Common myeloid progenitor, CD34-positive (primary cell): ENCODE data around the gene IMP4.

Experiments used
- CTCF ChIA-PET: fragments of 350-600 bp; sonication (Branson Sonifier 250); formaldehyde crosslinking; loops from one replicate; lab custom pipeline; 2021; ENCODE audit warnings: antibody characterized with exemption; lab: Charles Lee
- POLR2A ChIA-PET: fragments of 350-600 bp; sonication (Branson Sonifier 250); formaldehyde crosslinking; loops from one replicate; lab custom pipeline; 2021; ENCODE audit warnings: antibody characterized with exemption; lab: Charles Lee
- DNase-seq, 3 donors: peaks; one replicate each; pipeline versions ENCODE4 v3.0.0 to v3.0.0-alpha.2; 2013
- H3K27ac ChIP-seq, 2 experiments: 1 replicate in 1 of 2; 2 replicates in 1 of 2; pipeline ENCODE4 v1.7.0; 2013; ENCODE audit warnings: inconsistent platforms in 2 of 2, low read length in 2 of 2, mild to moderate bottlenecking in 2 of 2, low read depth in 1 of 2, moderate library complexity in 1 of 2; ENCODE audit not compliant: severe bottlenecking in 2 of 2, insufficient read depth in 1 of 2, poor library complexity in 1 of 2
- H3K27me3 ChIP-seq, 5 experiments: replicated peaks in 2 of 5; 1 replicate in 3 of 5; 2 replicates in 2 of 5; pipeline versions ENCODE4 v1.6.1 to v1.7.0; 2013; ENCODE audit warnings: low read length in 4 of 5, mild to moderate bottlenecking in 2 of 5, moderate library complexity in 2 of 5, inconsistent platforms in 1 of 5; ENCODE audit not compliant: insufficient read depth in 5 of 5, control insufficient read depth in 4 of 5
- H3K36me3 ChIP-seq, 4 experiments: 1 replicate in 2 of 4; 2 replicates in 2 of 4; pipeline versions ENCODE4 v1.6.1 to v1.7.0; 2013; ENCODE audit warnings: low read length in 3 of 4, control low read depth in 1 of 4, mild to moderate bottlenecking in 1 of 4; ENCODE audit not compliant: control insufficient read depth in 4 of 4, insufficient read depth in 4 of 4
- H3K4me1 ChIP-seq, 4 experiments: 1 replicate in 3 of 4; 2 replicates in 1 of 4; pipeline versions ENCODE4 v1.6.1 to v1.7.1; 2013; ENCODE audit warnings: low read length in 3 of 4, mild to moderate bottlenecking in 3 of 4, control low read depth in 1 of 4, inconsistent platforms in 1 of 4, moderate library complexity in 1 of 4; ENCODE audit not compliant: control insufficient read depth in 4 of 4, insufficient read depth in 4 of 4; ENCODE audit errors: control extremely low read depth in 1 of 4
- H3K4me3 ChIP-seq, 7 experiments: 1 replicate in 4 of 7; 2 replicates in 3 of 7; pipeline versions ENCODE4 v1.5.1 to v1.7.0; 2013; ENCODE audit warnings: mild to moderate bottlenecking in 7 of 7, low read length in 6 of 7, moderate library complexity in 6 of 7, inconsistent platforms in 2 of 7, low read depth in 2 of 7, control low read depth in 1 of 7; ENCODE audit not compliant: insufficient read depth in 4 of 7, control insufficient read depth in 1 of 7; ENCODE audit errors: extremely low read depth in 1 of 7
- H3K9me3 ChIP-seq, 5 experiments: 1 replicate in 4 of 5; 2 replicates in 1 of 5; pipeline versions ENCODE4 v1.6.1 to v1.7.1; 2013; ENCODE audit warnings: low read length in 4 of 5, mild to moderate bottlenecking in 2 of 5, inconsistent platforms in 1 of 5, low read depth in 1 of 5, moderate library complexity in 1 of 5; ENCODE audit not compliant: control insufficient read depth in 4 of 5, insufficient read depth in 2 of 5; ENCODE audit errors: control extremely low read depth in 1 of 5
- WGBS: methylation state at CpG from one replicate; pipeline ENCODE4 v1.1.5; 2013; ENCODE audit not compliant: insufficient coverage; 5-methylcytosine and 5-hydroxymethylcytosine counted together

The IMP4 gene

DNA sequence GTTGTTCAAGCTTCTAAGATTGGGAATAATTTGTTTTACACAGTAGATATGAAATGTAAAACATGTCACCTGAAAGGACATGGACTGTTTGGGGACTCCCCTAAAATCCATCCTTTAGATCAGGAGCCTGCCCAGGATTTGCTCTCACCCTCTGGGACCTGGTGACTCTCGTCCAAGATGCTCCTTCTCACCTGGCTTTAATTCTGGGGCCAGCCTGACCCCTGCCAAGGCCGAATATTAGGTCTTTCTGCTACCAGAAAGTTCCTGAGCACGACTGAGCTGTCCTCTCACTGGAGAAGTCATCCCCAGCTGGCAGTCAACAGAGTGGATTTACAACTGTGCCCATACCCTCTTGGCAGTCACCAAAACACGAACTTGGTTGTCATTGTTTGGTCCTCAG, 38.4 kb downstream of the IMP4 start:
- H3K4me1 ChIP-seq = peaks cover 0 to 11% (median 3%) of the 10 kb centered on the region in 4 experiments
- no peak overlapping the region for H3K27ac ChIP-seq
- WGBS = 98% methylated on average over 4 of the region's 4 CpGs
- DNase-seq = no peak
- no peak overlapping the region for H3K4me3 ChIP-seq
- peaks cover 0 to 6% (median 4%) of the 10 kb centered on the region in 4 experiments for H3K36me3 ChIP-seq
- ChIA-PET POLR2A (no interaction called here), CTCF (no interaction called here)
- no peaks in the 10 kb centered on the region for H3K9me3 ChIP-seq
- no peaks in the 10 kb centered on the region for H3K27me3 ChIP-seq

DNA sequence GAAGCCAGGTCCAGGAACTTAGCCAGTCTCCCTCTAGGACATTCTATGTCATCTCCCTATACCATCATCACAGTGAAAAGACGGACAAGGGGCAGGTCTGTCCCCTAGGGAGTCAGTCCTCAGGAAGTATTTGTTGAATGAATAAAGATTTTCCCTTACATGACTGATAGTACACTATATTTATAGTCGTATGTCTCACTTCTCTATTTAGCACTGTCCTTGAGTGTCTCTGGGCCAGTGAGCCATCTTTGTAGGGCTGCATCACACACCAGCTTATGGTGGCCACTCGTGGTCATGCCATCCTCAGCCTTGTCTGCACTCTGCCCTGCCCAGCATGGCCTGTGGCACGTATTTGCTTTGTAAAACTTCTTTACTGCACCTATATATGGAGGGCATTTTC, 38.9 kb downstream of the IMP4 start:
- H3K4me3 ChIP-seq = no peak overlapping the region
- H3K4me1 ChIP-seq = peaks cover 0 to 11% (median 3%) of the 10 kb centered on the region in 4 experiments
- H3K36me3 ChIP-seq = peaks cover 0 to 5% (median 3%) of the 10 kb centered on the region in 4 experiments
- CTCF ChIA-PET = no interaction called here
- no peaks in the 10 kb centered on the region for H3K9me3 ChIP-seq
- 100% methylated on average over 1 of the region's 4 CpGs for WGBS
- no peak overlapping the region for H3K27ac ChIP-seq
- DNase-seq = no peak
- POLR2A ChIA-PET = no interaction called here
- no peaks in the 10 kb centered on the region for H3K27me3 ChIP-seq

DNA sequence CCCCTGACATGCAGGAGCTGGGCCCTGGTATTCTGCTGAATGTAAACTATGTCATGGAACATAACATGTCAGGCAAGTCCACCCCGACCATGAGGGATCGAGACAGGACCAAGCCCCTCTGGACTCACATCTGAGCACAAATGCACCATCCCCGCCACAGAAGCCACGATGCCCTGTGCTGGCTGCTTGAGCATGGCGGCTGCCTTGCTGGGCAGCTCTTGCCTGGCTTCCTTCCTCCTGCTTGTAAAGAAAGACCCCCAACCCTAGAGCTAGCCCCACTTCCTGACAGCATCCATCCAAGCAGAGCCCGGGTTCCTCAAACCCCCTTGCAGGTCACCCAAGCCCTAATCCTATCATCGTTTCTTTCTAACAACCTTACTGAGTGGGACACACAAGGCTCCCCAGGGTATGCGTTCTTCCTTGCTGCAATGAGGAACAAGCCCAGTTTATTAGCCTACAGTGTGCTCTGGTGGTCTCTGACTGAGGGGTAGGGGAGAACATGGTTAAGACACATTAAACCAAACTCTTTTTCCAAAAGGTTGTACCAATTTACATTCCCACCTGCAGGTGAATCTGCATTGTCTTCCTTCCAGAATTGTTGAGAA, 39.7 kb downstream of the IMP4 start:
- no peak overlapping the region for H3K4me3 ChIP-seq
- CTCF ChIA-PET = no interaction called here
- 96% methylated on average over 5 of the region's 8 CpGs for WGBS
- H3K4me1 ChIP-seq = peaks cover 0 to 11% (median 3%) of the 10 kb centered on the region in 4 experiments
- no peak for DNase-seq
- peaks cover 0 to 2% (median 1%) of the 10 kb centered on the region in 4 experiments for H3K36me3 ChIP-seq
- H3K9me3 ChIP-seq = no peaks in the 10 kb centered on the region
- no peak overlapping the region for H3K27ac ChIP-seq
- POLR2A ChIA-PET = no interaction called here
- no peaks in the 10 kb centered on the region for H3K27me3 ChIP-seq

DNA sequence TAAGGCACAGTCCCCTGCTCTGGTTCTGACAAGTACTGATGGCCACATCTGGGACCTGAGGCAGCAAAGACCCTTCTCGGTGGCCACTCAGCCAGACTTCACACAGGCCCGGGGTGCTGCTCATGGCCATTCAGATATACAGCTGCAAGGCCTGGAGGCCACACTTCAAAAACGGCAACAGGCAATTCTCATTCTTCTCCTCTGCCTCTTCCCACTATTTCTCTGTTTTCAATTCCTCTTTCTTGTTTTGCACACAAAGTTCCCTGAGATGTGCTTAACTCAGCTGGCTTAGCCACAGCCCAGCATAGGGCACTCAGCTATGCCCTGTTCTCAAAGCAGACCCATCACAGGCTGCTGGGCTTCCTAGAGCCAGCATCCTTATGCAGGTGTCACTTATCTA, 43.0 kb downstream of the IMP4 start:
- ChIA-PET POLR2A (no interaction called here), CTCF (interaction anchor here (1.1 to 1.6 kb wide), 2 partner anchors 13 to 31 kb away, joined by 3 to 5 read pairs; no protein-coding TSS in a partner anchor)
- DNase-seq = no peak
- Histone ChIP-seq H3K36me3 (peaks cover 0 to 2% (median 1%) of the 10 kb centered on the region in 4 experiments), H3K4me1 (peaks cover 0 to 6% (median 5%) of the 10 kb centered on the region in 4 experiments), H3K27me3 (no peaks in the 10 kb centered on the region), H3K27ac (no peak overlapping the region), H3K4me3 (no peak overlapping the region), H3K9me3 (no peaks in the 10 kb centered on the region)
- 90% methylated on average over 3 of the region's 3 CpGs for WGBS

GRCh38 chr2:130387071-130387400, 44.3 kb downstream of the IMP4 start:
- no peak overlapping the region for H3K4me3 ChIP-seq
- CTCF ChIA-PET = no interaction called here
- DNase-seq = no peak
- H3K27ac ChIP-seq = no peak overlapping the region
- H3K4me1 ChIP-seq = peaks cover 0 to 17% (median 15%) of the 10 kb centered on the region in 4 experiments
- WGBS = 100% methylated on average over 1 of the region's 4 CpGs
- POLR2A ChIA-PET = no interaction called here
- no peaks in the 10 kb centered on the region for H3K27me3 ChIP-seq
- no peaks in the 10 kb centered on the region for H3K9me3 ChIP-seq
- H3K36me3 ChIP-seq = no peaks in the 10 kb centered on the region

DNA sequence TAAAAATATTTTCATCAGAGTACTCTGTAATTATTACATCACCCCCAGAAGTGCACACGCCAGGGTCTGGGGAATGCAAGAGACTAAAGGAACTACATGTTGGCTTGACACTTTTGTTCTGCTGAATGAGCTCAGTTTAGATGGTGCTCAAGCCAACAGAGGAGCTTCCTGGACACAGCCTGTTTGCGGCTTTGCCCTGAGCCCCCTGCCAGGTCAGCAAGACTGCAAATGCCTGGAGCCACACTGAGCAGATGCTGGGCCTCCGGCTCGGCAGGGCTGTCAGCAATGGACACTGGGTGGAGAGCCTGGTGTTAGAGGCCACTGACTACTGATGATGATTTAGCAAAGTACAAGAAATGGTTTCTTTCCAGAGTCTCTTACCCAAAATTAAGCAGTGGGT, 45.1 kb downstream of the IMP4 start:
- Histone ChIP-seq H3K4me3 (no peak overlapping the region), H3K27me3 (no peaks in the 10 kb centered on the region), H3K9me3 (no peaks in the 10 kb centered on the region), H3K27ac (no peak overlapping the region), H3K4me1 (peaks cover 0 to 18% (median 17%) of the 10 kb centered on the region in 4 experiments), H3K36me3 (no peaks in the 10 kb centered on the region)
- no peak for DNase-seq
- ChIA-PET POLR2A (no interaction called here), CTCF (interaction anchor here (3.9 kb wide), 1 partner anchor 14 kb away, joined by 18 read pairs; no protein-coding TSS in a partner anchor)
- 95% methylated on average over 4 of the region's 4 CpGs for WGBS

DNA sequence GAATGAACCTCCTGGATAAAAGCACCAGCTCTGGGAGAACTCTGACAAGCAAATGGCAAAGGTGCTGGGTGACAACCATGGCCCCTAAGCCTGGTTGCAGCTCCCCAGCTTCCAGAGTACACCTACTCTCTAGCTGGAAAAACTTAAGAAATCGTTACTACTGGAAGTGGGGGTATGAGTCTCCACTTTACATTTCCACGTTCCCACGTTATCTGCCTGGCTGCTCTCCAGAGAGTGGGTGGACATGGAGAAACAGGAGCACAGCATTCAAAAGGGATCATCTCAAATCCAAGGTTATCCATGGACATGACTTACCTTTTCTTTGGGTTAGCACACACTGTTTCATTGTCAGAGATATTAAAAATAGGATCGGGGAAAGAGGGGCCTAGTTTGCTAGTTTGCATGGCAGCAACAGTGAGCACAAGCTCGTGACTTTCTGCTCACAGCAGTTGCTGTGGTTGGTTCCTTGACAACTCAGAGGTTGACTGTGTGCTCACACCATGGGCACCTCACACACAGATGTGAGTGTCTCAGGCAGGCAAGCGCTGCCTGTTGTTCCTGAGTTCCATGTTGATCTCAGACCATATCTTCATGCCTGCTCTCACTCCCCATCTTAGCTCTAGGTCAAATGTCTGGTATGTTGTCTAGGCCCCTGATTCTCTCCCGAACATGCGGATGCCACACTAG, 45.7 kb downstream of the IMP4 start:
- no peaks in the 10 kb centered on the region for H3K9me3 ChIP-seq
- 98% methylated on average over 7 of the region's 8 CpGs for WGBS
- H3K36me3 ChIP-seq = no peaks in the 10 kb centered on the region
- H3K27ac ChIP-seq = no peak overlapping the region
- ChIA-PET CTCF (interaction anchor here (3.9 kb wide), 1 partner anchor 14 kb away, joined by 18 read pairs; no protein-coding TSS in a partner anchor), POLR2A (no interaction called here)
- H3K27me3 ChIP-seq = no peaks in the 10 kb centered on the region
- peaks cover 0 to 18% (median 17%) of the 10 kb centered on the region in 4 experiments for H3K4me1 ChIP-seq
- DNase-seq = no peak
- H3K4me3 ChIP-seq = no peak overlapping the region
